MM.1S (cell line): Measurements from ENCODE around the gene MRPL53.

ENCODE experiments used
- CTCF ChIP-seq: fragments of 300-600 bp; sonication (generic); IDR thresholded peaks from 2 replicates; pipeline ENCODE4 v1.5.1; 2016; ENCODE audit warnings: antibody characterized with exemption, low read length, mixed read lengths
- EZH2 ChIP-seq: fragments of 300-600 bp; sonication (generic); optimal IDR thresholded peaks from 2 replicates; pipeline ENCODE3; 2017; ENCODE audit warnings: low read depth, mild to moderate bottlenecking, antibody characterized with exemption, low read length, mixed read lengths
- EZH2phosphoT487 ChIP-seq: fragments of 300-600 bp; sonication (generic); IDR thresholded peaks from 2 replicates; pipeline ENCODE4 v1.6.1; 2018; ENCODE audit warnings: antibody characterized with exemption, low read length

GRCh38 chr2:74441690-74442482 is 30.6 kb downstream of the MRPL53 start, which contains the start of gene RTKN:
- no peak for TF ChIP-seq CTCF
- no peak for TF ChIP-seq EZH2
- no peak for TF ChIP-seq EZH2phosphoT487
